B cell (primary cell): ENCODE data around the gene DTNBP1. TPM values are rescaled to one million over a fixed set of nuclear protein-coding genes. Genes with fewer than 3 reads are reported as not detected.
A peak's percentile ranks its signal among the peaks of the same experiment; 100 is the strongest.

ENCODE experiments used
- ATAC-seq: fragments of 200-7000 bp; cut with Tn5 transposase; one replicate; pipeline ENCODE4 v1.10.0; 2021; ENCODE audit warnings: low read depth, mild to moderate bottlenecking, moderate number of reproducible peaks, moderate library complexity
- CTCF ChIA-PET: fragments of 350-600 bp; sonication (Branson Sonifier 250); formaldehyde crosslinking; loops from one replicate; lab custom pipeline; 2021; ENCODE audit warnings: antibody characterized with exemption, inconsistent platforms; lab: Charles Lee
- POLR2A ChIA-PET: fragments of 350-600 bp; sonication (Branson Sonifier 250); formaldehyde crosslinking; loops from one replicate; lab custom pipeline; 2021; ENCODE audit warnings: antibody characterized with exemption; lab: Charles Lee
- DNase-seq: peaks from one replicate; pipeline ENCODE4 v3.0.0; 2013
- H2AFZ ChIP-seq: 2 replicates; pipeline ENCODE4 v1.6.1; 2012; ENCODE audit warnings: mild to moderate bottlenecking, low read depth, low read length; ENCODE audit not compliant: insufficient read depth, poor library complexity, severe bottlenecking
- H3K27ac ChIP-seq, 2 donors: 1 replicate in 1 of 2; 2 replicates in 1 of 2; pipeline ENCODE4 v1.5.1; 2012 to 2013; ENCODE audit warnings: low read length in 2 of 2, mild to moderate bottlenecking in 2 of 2, moderate library complexity in 1 of 2
- H3K27me3 ChIP-seq, 4 experiments: fragments of 200-600 bp in 1 of 4; sonication (generic) in 1 of 4; replicated peaks in 1 of 4; 1 replicate in 2 of 4; 2 replicates in 2 of 4; pipeline versions ENCODE4 v1.6.1 to v1.7.0; 2013 to 2016; ENCODE audit warnings: low read length in 3 of 4, mild to moderate bottlenecking in 2 of 4, mixed read lengths in 1 of 4, moderate library complexity in 1 of 4; ENCODE audit not compliant: insufficient read depth in 4 of 4, control insufficient read depth in 3 of 4; ENCODE audit errors: control extremely low read depth in 1 of 4
- H3K36me3 ChIP-seq, 2 experiments: replicated peaks in 1 of 2; 1 replicate in 1 of 2; 2 replicates in 1 of 2; pipeline versions ENCODE4 v1.6.1 to v1.7.1; 2013; ENCODE audit warnings: low read length in 1 of 2; ENCODE audit not compliant: insufficient read depth in 2 of 2, control insufficient read depth in 1 of 2; ENCODE audit errors: control extremely low read depth in 1 of 2, extremely low read depth in 1 of 2
- H3K4me1 ChIP-seq, 2 donors: fragments of 200-600 bp in 1 of 2; sonication (generic) in 1 of 2; 1 replicate in 1 of 2; 2 replicates in 1 of 2; pipeline versions ENCODE4 v1.5.1 to v1.6.1; 2013 to 2017; ENCODE audit warnings: low read length in 2 of 2; ENCODE audit not compliant: control insufficient read depth in 2 of 2, insufficient read depth in 2 of 2
- H3K4me2 ChIP-seq: replicated peaks from 2 replicates; pipeline ENCODE3; 2012; ENCODE audit warnings: mild to moderate bottlenecking, low read depth, low read length; ENCODE audit not compliant: poor library complexity, severe bottlenecking
- H3K4me3 ChIP-seq, 5 experiments: fragments of 200-600 bp in 1 of 5; sonication (generic) in 1 of 5; 1 replicate in 3 of 5; 2 replicates in 2 of 5; pipeline versions ENCODE4 v1.5.1 to v1.7.0; 2011 to 2016; ENCODE audit warnings: low read length in 4 of 5, mild to moderate bottlenecking in 4 of 5, low read depth in 2 of 5, control low read depth in 1 of 5, moderate library complexity in 1 of 5; ENCODE audit not compliant: insufficient read depth in 1 of 5; ENCODE audit errors: control extremely low read depth in 1 of 5, extremely low read depth in 1 of 5
- H3K79me2 ChIP-seq: fragments of 200-600 bp; sonication (generic); one replicate; pipeline ENCODE4 v1.6.0; 2016; ENCODE audit warnings: low read length; ENCODE audit not compliant: control insufficient read depth, insufficient read depth
- H3K9ac ChIP-seq: fragments of 200-600 bp; sonication (generic); 2 replicates; pipeline ENCODE4 v1.6.1; 2017; ENCODE audit warnings: mild to moderate bottlenecking, low read length, moderate library complexity
- H3K9me3 ChIP-seq, 3 donors: one replicate each; pipeline versions ENCODE4 v1.6.1 to v1.7.1; 2013; ENCODE audit warnings: low read length in 2 of 3; ENCODE audit not compliant: control insufficient read depth in 2 of 3, insufficient read depth in 1 of 3; ENCODE audit errors: control extremely low read depth in 1 of 3
- H4K20me1 ChIP-seq: 2 replicates; pipeline ENCODE4 v1.6.0; 2012; ENCODE audit warnings: mild to moderate bottlenecking, low read length; ENCODE audit not compliant: insufficient read depth, control insufficient read depth, poor library complexity, severe bottlenecking
- H3K27ac Mint-ChIP-seq: one replicate; pipeline ENCODE4 v1.8.0; 2021; ENCODE audit warnings: mixed read lengths
- H3K27me3 Mint-ChIP-seq: one replicate; pipeline ENCODE4 v1.8.0; 2021; ENCODE audit warnings: mixed read lengths
- H3K4me1 Mint-ChIP-seq: one replicate; pipeline ENCODE4 v1.8.0; 2021; ENCODE audit warnings: mixed read lengths
- H3K4me3 Mint-ChIP-seq: one replicate; pipeline ENCODE4 v1.8.0; 2021; ENCODE audit warnings: mixed read lengths
- H3K9me3 Mint-ChIP-seq: one replicate; pipeline ENCODE4 v1.8.0; 2022; ENCODE audit warnings: mixed read lengths; ENCODE audit not compliant: insufficient read depth
- EZH2 ChIP-seq: IDR thresholded peaks from 2 replicates; pipeline ENCODE4 v1.6.1; 2012; ENCODE audit warnings: borderline replicate concordance, low read depth, mild to moderate bottlenecking, moderate library complexity, low read length; ENCODE audit not compliant: insufficient read depth, poor library complexity, severe bottlenecking
- WGBS: methylation state at CpG from one replicate; pipeline ENCODE4 v1.1.5; 2013; ENCODE audit warnings: missing lambda C conversion rate; ENCODE audit not compliant: insufficient coverage; 5-methylcytosine and 5-hydroxymethylcytosine counted together
- intact Hi-C: fragments of 100-400 bp; cut with micrococcal nuclease; formaldehyde crosslinking; loops from one replicate; pipeline ENCODE4 v1.10.0; 2022
- polyA plus RNA-seq: library from polyadenylated mRNA; depleted of rRNA; stranded (reverse); fragments of >200 nt; gene quantifications from 2 replicates; pipeline ENCODE4 v1.2.3, GENCODE V29; 2012
- total RNA-seq, 2 donors: library from RNA; stranded (reverse); fragments of 120-200 nt in 1 of 2; gene quantifications; 1 replicate in 1 of 2; 2 replicates in 1 of 2; pipeline versions ENCODE4 v1.2.3 to v1.2.4, GENCODE V29; 2013 to 2022
- TF ChIP-seq, protein P1 (sequence below): fragments of 200-600 bp; IDR thresholded peaks from one replicate; pipeline ENCODE4 v1.8.0; 2022; ENCODE audit warnings: antibody characterized with exemption, mild to moderate bottlenecking

DTNBP1 gene
- total and polyA plus RNA-seq, 2 donors (not counting 1 experiment from before 2014, with no cell fraction given): 31.4 to 73.0 TPM

DNA sequence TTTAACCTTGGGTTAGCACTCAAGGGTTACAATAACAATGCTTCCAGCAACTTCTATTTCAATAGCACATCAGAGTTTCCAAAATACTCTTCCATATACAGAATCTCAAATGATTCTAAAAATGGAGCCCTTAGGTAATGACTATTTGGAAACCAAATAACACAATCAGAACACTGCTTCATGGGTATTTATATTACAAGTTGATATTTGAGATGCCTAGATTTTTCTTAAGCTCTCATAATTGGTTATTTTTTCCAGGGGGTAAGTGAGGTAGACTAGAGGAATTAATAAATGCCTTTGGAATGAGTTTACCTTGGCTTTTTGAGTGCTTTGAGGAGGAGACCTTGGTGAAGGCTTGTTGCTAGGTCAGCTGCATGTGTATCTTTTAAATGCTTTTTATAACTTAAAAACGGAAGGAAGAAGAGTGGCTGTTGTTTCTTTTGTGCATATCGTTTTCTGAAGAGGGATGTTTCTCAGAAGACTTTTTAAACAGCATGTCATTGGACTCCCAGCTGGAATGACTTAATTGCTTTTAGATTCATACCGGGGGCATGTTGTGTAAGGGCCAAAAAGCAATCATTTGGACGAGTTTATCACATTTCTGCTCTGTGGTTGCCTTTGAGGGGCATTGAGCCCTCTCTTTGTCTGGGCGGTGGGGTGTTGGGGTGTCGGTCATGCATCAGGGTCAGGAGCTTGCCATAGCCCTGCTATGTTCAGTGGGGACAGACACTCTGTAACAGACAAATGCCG, 186.0 kb downstream of the DTNBP1 start:
- peak overlapping the region in 1 of 2 donors; percentile 12 for H3K27ac ChIP-seq
- H3K4me2 ChIP-seq: peak overlapping the region; percentile 16
- H3K9me3 Mint-ChIP-seq: no peaks in the 10 kb centered on the region
- peaks cover 10 to 21% of the 10 kb centered on the region in 2 experiments for H3K36me3 ChIP-seq
- no peaks in the 10 kb centered on the region for H3K27me3 Mint-ChIP-seq
- H2AFZ ChIP-seq: no peak overlapping the region
- intact Hi-C loops: no loop called here
- H4K20me1 ChIP-seq: peaks cover 42% of the 10 kb centered on the region
- no peak overlapping the region for H3K4me3 ChIP-seq
- H3K4me1 Mint-ChIP-seq: peaks cover 60% of the 10 kb centered on the region
- no peaks in the 10 kb centered on the region for H3K9me3 ChIP-seq
- H3K4me3 Mint-ChIP-seq: peak overlapping the region; percentile 6
- POLR2A ChIA-PET: interaction anchor here (0.6 kb wide), 1 partner anchor 19 kb away, joined by 4 read pairs; no protein-coding TSS in a partner anchor
- peak overlapping the region; percentile 22 for H3K27ac Mint-ChIP-seq
- H3K79me2 ChIP-seq: peaks cover 81% of the 10 kb centered on the region
- CTCF ChIA-PET: interaction anchor here (1.4 kb wide), 1 partner anchor 223 kb away, joined by 3 read pairs; no protein-coding TSS in a partner anchor
- WGBS: 81% methylated on average over 3 of the region's 7 CpGs
- TF ChIP-seq EZH2: no peak
- TF ChIP-seq, protein P1, sequence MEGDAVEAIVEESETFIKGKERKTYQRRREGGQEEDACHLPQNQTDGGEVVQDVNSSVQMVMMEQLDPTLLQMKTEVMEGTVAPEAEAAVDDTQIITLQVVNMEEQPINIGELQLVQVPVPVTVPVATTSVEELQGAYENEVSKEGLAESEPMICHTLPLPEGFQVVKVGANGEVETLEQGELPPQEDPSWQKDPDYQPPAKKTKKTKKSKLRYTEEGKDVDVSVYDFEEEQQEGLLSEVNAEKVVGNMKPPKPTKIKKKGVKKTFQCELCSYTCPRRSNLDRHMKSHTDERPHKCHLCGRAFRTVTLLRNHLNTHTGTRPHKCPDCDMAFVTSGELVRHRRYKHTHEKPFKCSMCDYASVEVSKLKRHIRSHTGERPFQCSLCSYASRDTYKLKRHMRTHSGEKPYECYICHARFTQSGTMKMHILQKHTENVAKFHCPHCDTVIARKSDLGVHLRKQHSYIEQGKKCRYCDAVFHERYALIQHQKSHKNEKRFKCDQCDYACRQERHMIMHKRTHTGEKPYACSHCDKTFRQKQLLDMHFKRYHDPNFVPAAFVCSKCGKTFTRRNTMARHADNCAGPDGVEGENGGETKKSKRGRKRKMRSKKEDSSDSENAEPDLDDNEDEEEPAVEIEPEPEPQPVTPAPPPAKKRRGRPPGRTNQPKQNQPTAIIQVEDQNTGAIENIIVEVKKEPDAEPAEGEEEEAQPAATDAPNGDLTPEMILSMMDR: no peak
- no peak for DNase-seq
- H3K4me1 ChIP-seq: peaks cover 9% of the 10 kb centered on the region in 2 donors
- H3K9ac ChIP-seq: no peak overlapping the region
- ATAC-seq: no peak
- H3K27me3 ChIP-seq: no peaks in the 10 kb centered on the region

DNA sequence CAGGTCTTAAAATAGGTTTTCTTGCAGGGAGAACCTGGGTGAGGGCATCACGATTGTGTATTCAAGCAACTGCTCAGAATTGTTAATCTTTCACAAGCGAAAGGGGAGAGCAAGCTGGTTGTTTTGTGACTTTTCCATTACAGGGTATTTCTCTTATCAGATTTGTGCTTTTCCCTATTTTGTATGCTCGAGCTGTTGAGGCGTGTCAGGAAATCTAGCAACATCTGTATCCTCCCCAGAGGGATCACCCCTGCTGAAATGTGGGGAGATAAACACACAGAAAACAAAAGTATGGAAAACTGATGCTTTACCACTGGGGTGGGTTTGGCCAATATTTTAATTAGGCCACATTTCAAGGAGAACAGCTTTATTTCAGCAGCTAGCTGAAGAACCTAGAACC, 187.0 kb downstream of the DTNBP1 start:
- Mint-ChIP-seq H3K4me3 (no peak overlapping the region), H3K27ac (peak overlapping the region; percentile 74), H3K27me3 (no peaks in the 10 kb centered on the region), H3K9me3 (no peaks in the 10 kb centered on the region), H3K4me1 (peaks cover 50% of the 10 kb centered on the region)
- no peak for DNase-seq
- Histone ChIP-seq H3K4me2 (no peak overlapping the region), H3K79me2 (peaks cover 81% of the 10 kb centered on the region), H3K9ac (no peak overlapping the region), H3K27me3 (no peaks in the 10 kb centered on the region), H3K9me3 (no peaks in the 10 kb centered on the region), H3K27ac (peak overlapping the region in 1 of 2 donors; percentile 2), H3K36me3 (peaks cover 14 to 28% of the 10 kb centered on the region in 2 experiments), H3K4me3 (no peak overlapping the region), H3K4me1 (peaks cover 0 to 9% of the 10 kb centered on the region in 2 donors), H4K20me1 (peaks cover 40% of the 10 kb centered on the region), H2AFZ (no peak overlapping the region)
- 100% methylated on average over 1 of the region's 4 CpGs for WGBS
- TF ChIP-seq, protein P1: no peak
- no peak for TF ChIP-seq EZH2
- no peak for ATAC-seq
- CTCF ChIA-PET: interaction anchor here (0.8 to 1.4 kb wide), 3 partner anchors 15 to 230 kb away, joined by 3 to 5 read pairs (median 3); no protein-coding TSS in a partner anchor
- POLR2A ChIA-PET: no interaction called here
- intact Hi-C loops: no loop called here
